ENCODE results near the gene PIP4K2C.
"Not testable (repeated sequence)": the region's sequence is repeated elsewhere in the genome, so short reads cannot be mapped to it uniquely, and the experiment has no call there.

PIP4K2C gene

DNA sequence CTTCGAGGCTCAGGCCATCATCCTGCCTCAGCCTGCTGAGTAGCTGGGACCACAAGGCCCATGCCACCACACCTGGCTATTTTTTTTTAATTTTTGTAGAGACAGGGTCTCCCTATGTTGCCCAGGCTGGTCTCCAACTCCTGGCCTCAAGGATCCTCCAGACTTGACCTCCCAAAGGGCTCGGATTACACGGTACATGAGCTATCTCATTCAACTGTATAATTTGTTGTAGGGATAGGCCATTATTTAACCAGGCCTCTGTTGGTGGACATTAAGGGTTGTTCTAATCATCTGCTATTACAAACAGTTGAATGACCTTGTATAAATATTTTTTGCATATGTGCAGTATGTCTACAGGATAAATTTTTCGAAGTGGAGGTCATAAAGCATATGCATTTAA is 32.1 kb upstream of the PIP4K2C start:
- H3K9me3 ChIP-seq (ENCODE audit: severe bottlenecking), result no peaks in the 10 kb centered on the region

DNA sequence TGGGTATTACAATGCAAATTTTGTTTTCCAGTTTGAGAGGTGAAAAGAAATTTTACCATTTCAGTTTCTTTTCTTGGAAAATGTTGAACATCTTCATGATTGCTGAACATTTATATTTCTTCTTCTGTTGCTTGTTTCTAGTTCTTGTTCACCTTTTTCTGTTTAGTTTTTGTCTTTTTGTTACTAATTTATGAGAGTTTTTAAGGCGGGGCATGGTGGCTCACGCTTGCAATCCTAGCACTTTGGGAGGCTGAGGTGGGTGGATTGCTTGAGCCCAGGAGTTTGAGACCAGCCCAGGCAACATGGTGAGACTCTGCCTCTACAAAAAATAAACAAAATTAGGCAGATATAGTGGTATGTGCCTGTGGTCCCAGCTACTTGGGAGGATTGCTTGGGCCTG is 30.5 kb upstream of the PIP4K2C start:
- no peak overlapping the region for H3K27ac ChIP-seq (ENCODE audit: poor library complexity, severe bottlenecking)
- no peak overlapping the region for H3K4me3 ChIP-seq (ENCODE audit: severe bottlenecking)
- no peaks in the 10 kb centered on the region for H3K9me3 ChIP-seq (ENCODE audit: severe bottlenecking)
- ATAC-seq (ENCODE audit: low read depth) (no peak), DNase-seq (ENCODE audit: low spot score) (no peak)
- no peaks in the 10 kb centered on the region for H3K36me3 ChIP-seq (ENCODE audit: low read depth)
- H3K27me3 ChIP-seq (ENCODE audit: insufficient read depth, poor library complexity, severe bottlenecking), result no peaks in the 10 kb centered on the region
- H3K4me1 ChIP-seq (ENCODE audit: insufficient read depth, poor library complexity, severe bottlenecking), result no peaks in the 10 kb centered on the region
- TF ChIP-seq, protein P1, sequence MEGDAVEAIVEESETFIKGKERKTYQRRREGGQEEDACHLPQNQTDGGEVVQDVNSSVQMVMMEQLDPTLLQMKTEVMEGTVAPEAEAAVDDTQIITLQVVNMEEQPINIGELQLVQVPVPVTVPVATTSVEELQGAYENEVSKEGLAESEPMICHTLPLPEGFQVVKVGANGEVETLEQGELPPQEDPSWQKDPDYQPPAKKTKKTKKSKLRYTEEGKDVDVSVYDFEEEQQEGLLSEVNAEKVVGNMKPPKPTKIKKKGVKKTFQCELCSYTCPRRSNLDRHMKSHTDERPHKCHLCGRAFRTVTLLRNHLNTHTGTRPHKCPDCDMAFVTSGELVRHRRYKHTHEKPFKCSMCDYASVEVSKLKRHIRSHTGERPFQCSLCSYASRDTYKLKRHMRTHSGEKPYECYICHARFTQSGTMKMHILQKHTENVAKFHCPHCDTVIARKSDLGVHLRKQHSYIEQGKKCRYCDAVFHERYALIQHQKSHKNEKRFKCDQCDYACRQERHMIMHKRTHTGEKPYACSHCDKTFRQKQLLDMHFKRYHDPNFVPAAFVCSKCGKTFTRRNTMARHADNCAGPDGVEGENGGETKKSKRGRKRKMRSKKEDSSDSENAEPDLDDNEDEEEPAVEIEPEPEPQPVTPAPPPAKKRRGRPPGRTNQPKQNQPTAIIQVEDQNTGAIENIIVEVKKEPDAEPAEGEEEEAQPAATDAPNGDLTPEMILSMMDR (IDR thresholded peaks at IDR 0.05; ENCODE audit: poor library complexity, severe bottlenecking), result no peak

More for the DNA sequence above, 32.1 kb upstream of the PIP4K2C start:
- no peaks in the 10 kb centered on the region for H3K4me1 ChIP-seq (ENCODE audit: insufficient read depth, poor library complexity, severe bottlenecking)
- H3K27ac ChIP-seq (ENCODE audit: poor library complexity, severe bottlenecking), result no peak overlapping the region
- DNase-seq (ENCODE audit: low spot score) (no peak), ATAC-seq (ENCODE audit: low read depth) (no peak)
- H3K36me3 ChIP-seq (ENCODE audit: low read depth), result no peaks in the 10 kb centered on the region
- TF ChIP-seq, protein P1 (IDR thresholded peaks at IDR 0.05; ENCODE audit: poor library complexity, severe bottlenecking), result no peak
- H3K27me3 ChIP-seq (ENCODE audit: insufficient read depth, poor library complexity, severe bottlenecking), result no peaks in the 10 kb centered on the region
- H3K4me3 ChIP-seq (ENCODE audit: severe bottlenecking), result no peak overlapping the region

DNA sequence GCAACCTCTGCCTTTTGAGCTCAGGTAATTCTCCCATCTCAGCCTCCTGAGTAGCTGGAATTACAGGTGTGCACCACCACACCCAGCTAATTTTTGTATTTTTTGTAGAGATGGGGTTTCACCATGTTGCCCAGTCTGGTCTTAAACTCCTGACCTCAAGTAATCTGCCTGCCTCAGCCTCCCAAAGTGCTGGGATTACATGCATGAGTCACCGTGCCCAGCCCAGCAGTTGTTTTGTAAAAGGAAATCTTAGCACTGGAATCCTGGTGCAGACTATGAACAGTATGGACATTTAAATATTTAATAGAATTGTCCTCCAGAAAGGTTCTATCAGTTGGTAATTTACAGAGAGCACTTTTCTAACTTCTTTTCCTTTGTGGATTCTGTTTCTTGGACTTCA is 29.9 kb upstream of the PIP4K2C start:
- not testable (repeated sequence) for H3K27me3 ChIP-seq (ENCODE audit: insufficient read depth, poor library complexity, severe bottlenecking); H3K9me3 ChIP-seq (ENCODE audit: severe bottlenecking); H3K36me3 ChIP-seq (ENCODE audit: low read depth); H3K4me1 ChIP-seq (ENCODE audit: insufficient read depth, poor library complexity, severe bottlenecking); DNase-seq (ENCODE audit: low spot score); H3K27ac ChIP-seq (ENCODE audit: poor library complexity, severe bottlenecking); H3K4me3 ChIP-seq (ENCODE audit: severe bottlenecking)
- 0 out of 3 replicates have a peak, but pooled peaks have one; percentile 41 for ATAC-seq (ENCODE audit: low read depth)

DNA sequence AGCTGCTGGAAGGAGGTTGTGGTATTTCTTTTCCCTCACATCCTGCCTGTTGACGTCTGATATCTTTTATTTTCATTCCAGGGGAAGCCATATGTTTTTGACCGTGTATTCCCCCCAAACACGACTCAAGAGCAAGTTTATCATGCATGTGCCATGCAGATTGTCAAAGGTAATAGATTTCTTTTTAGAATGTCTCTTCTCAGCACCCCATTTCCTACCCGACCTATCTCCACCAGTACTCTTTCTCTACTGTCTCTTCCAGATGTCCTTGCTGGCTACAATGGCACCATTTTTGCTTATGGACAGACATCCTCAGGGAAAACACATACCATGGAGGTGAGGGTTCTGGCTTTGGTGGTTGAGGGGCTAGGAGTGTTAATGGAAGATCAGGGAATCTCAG is 27.6 kb upstream of the PIP4K2C start:
- Histone ChIP-seq H3K9me3 (ENCODE audit: severe bottlenecking) (no peaks in the 10 kb centered on the region), H3K27me3 (ENCODE audit: insufficient read depth, poor library complexity, severe bottlenecking) (no peaks in the 10 kb centered on the region), H3K4me1 (ENCODE audit: insufficient read depth, poor library complexity, severe bottlenecking) (no peaks in the 10 kb centered on the region), H3K27ac (ENCODE audit: poor library complexity, severe bottlenecking) (no peak overlapping the region), H3K36me3 (ENCODE audit: low read depth) (no peaks in the 10 kb centered on the region), H3K4me3 (ENCODE audit: severe bottlenecking) (no peak overlapping the region)
- TF ChIP-seq, protein P1 (IDR thresholded peaks at IDR 0.05; ENCODE audit: poor library complexity, severe bottlenecking), result no peak
- ATAC-seq (ENCODE audit: low read depth) (no peak), DNase-seq (ENCODE audit: low spot score) (no peak)

DNA sequence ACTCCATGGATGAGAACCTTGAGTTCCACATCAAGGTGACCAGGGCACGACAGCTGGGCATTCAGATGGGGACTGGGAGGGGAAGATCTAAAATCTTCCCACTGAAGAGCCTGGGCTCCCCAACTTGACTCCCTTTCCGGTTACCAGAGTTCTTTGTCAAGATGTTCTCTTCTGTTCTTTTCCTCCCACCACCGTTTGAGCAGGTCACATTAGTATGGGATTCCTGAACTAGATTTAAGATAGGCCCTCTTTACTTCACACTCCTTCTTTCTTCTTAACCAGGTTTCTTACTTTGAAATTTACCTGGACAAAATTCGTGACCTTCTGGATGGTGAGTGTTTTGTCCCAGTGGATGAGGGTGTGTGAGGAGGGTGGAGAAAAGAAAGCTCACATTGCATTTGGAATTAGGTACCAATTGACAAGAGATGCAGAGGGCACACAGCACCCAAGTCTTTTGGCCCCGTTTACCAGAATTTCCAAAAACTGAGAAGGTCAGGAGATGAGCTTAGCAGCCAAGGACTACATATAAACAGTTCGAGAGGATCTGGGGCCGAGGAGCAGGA is 26.7 kb upstream of the PIP4K2C start:
- no peak overlapping the region for H3K27ac ChIP-seq (ENCODE audit: poor library complexity, severe bottlenecking)
- H3K4me3 ChIP-seq (ENCODE audit: severe bottlenecking), result no peak overlapping the region
- H3K4me1 ChIP-seq (ENCODE audit: insufficient read depth, poor library complexity, severe bottlenecking), result no peaks in the 10 kb centered on the region
- H3K27me3 ChIP-seq (ENCODE audit: insufficient read depth, poor library complexity, severe bottlenecking), result no peaks in the 10 kb centered on the region
- TF ChIP-seq, protein P1 (IDR thresholded peaks at IDR 0.05; ENCODE audit: poor library complexity, severe bottlenecking), result no peak
- H3K36me3 ChIP-seq (ENCODE audit: low read depth), result no peaks in the 10 kb centered on the region
- DNase-seq (ENCODE audit: low spot score), result no peak
- no peaks in the 10 kb centered on the region for H3K9me3 ChIP-seq (ENCODE audit: severe bottlenecking)
- no peak for ATAC-seq (ENCODE audit: low read depth)
